ENCODE data around the gene IL36B. TPM values are rescaled to one million over a fixed set of nuclear protein-coding genes. Genes with fewer than 3 reads are reported as not detected.
A peak's percentile ranks its signal among the peaks of the same experiment; 100 is the strongest.

Gene IL36B
- total and polyA plus RNA-seq, 9 of the 15 experiments (the other 6 are each of a cell fraction or from before 2014, with no cell fraction given) = not detected

- TF ChIP-seq POLR2AphosphoS2 (IDR thresholded peaks at IDR 0.05; ENCODE audit: low read length) (no peak), EGR1 (conservative IDR thresholded peaks at IDR 0.05) (no peak), ZFP30 (CRISPR knock-in tag; IDR thresholded peaks at IDR 0.05; ENCODE audit: borderline replicate concordance) (no peak), TARDBP (IDR thresholded peaks at IDR 0.05) (no peak), ILF3 (IDR thresholded peaks at IDR 0.05; ENCODE audit: borderline replicate concordance) (no peak), MAFF (IDR thresholded peaks at IDR 0.05; ENCODE audit: low read length) (no peak), HCFC1 (IDR thresholded peaks at IDR 0.05; ENCODE audit: low read depth, low read length) (no peak), ZNF583 (CRISPR knock-in tag; IDR thresholded peaks at IDR 0.05) (no peak), NR2F6 (CRISPR knock-in tag; IDR thresholded peaks at IDR 0.05) (no peak)
Measured at GRCh38 chr2:113036763-113037162, 15.9 kb downstream of the IL36B start (continued).

GRCh38 chr2:113034016-113034415, 18.7 kb downstream of the IL36B start:
- DNase-seq (ENCODE audit: extremely low read depth in 1 of 4, low spot score in 3 of 4) (peak in 2 of 4 experiments; percentile 50 to 76), FAIRE-seq (peak; percentile 37), ATAC-seq (no peak; the same call in 2 of the 3 replicates)
- in situ Hi-C loops (cut with MboI) = no loop called here
- H3K9me3 ChIP-seq (replicated peaks; ENCODE audit: control insufficient read depth, insufficient read depth, low read depth, low read length) = no peaks in the 10 kb centered on the region
- no peak overlapping the region for H3K4me3 ChIP-seq
- no peak overlapping the region for H3K27ac ChIP-seq (ENCODE audit: extremely low read depth, low read depth, low read length)
- CTCF ChIA-PET (ENCODE audit: low intra/inter-chr PET ratio) = no interaction called here
- no peaks in the 10 kb centered on the region for H3K36me3 ChIP-seq (ENCODE audit: control insufficient read depth, insufficient read depth, low read length)
- peak overlapping the region; percentile 2; the same call in 1 of the 2 replicates for H3K4me2 ChIP-seq (ENCODE audit: insufficient read depth, low read length)
- intact Hi-C loops (cut with micrococcal nuclease) = no loop called here
- H3K9me1 ChIP-seq (ENCODE audit: control insufficient read depth, insufficient read depth, low read length) = no peaks in the 10 kb centered on the region
- H3K79me2 ChIP-seq (ENCODE audit: control insufficient read depth, insufficient read depth, low read length) = no peaks in the 10 kb centered on the region
- H3K27me3 ChIP-seq (ENCODE audit: control insufficient read depth in 2 of 2, insufficient read depth in 2 of 2, low read length in 2 of 2) = no peaks in the 10 kb centered on the region
- WGBS (ENCODE audit: insufficient coverage, low coverage, missing lambda C conversion rate) = 3% methylated on average over 3 of the region's 3 CpGs
- no peak overlapping the region for H2AFZ ChIP-seq (ENCODE audit: low read depth, low read length)
- POLR2A ChIA-PET = interaction anchor here (1.1 kb wide), 1 partner anchor 18 kb away, joined by 3 read pairs; no protein-coding TSS in a partner anchor
- H4K20me1 ChIP-seq (replicated peaks; ENCODE audit: control insufficient read depth, insufficient read depth, low read length) = no peaks in the 10 kb centered on the region
- BruUV-seq (replicated peaks) = no TSS peak
- H3K9ac ChIP-seq (ENCODE audit: insufficient read depth in 1 of 2, low read depth in 2 of 2, low read length in 2 of 2) = no peak overlapping the region
- H3K4me1 ChIP-seq (replicated peaks in 1 of 2; ENCODE audit: control insufficient read depth in 2 of 2, insufficient read depth in 2 of 2, low read length in 2 of 2) = peaks cover 0 to 24% of the 10 kb centered on the region in 2 experiments; a peak in 2 of 5 replicates
- TF ChIP-seq THRA (IDR thresholded peaks at IDR 0.05) (no peak), TBL1XR1 (IDR thresholded peaks at IDR 0.05; ENCODE audit: low read length in 2 of 2) (peak in 1 of 2 experiments; percentile 26; a peak in 1 of 4 replicates), FOXK2 (conservative IDR thresholded peaks at IDR 0.05 in 1 of 2, IDR thresholded peaks at IDR 0.05 in 1 of 2; ENCODE audit: low read depth in 2 of 2) (peak; percentile 64 to 82), ZNF324 (CRISPR knock-in tag; IDR thresholded peaks at IDR 0.05) (peak; percentile 48; the same call in 1 of the 2 replicates), TEAD1 (CRISPR knock-in tag; IDR thresholded peaks at IDR 0.05) (peak in 1 of 2 experiments; percentile 67; a peak in 2 of 4 replicates), PHB2 (IDR thresholded peaks at IDR 0.05; ENCODE audit: low read depth) (peak; percentile 76), BCOR (IDR thresholded peaks at IDR 0.05) (peak; percentile 38; the same call in 1 of the 2 replicates), ARID1B (IDR thresholded peaks at IDR 0.05) (peak; percentile 95), L3MBTL2 (IDR thresholded peaks at IDR 0.05) (0 out of 2 replicates have a peak, but pooled peaks have one; percentile 11), MECOM (CRISPR knock-in tag; IDR thresholded peaks at IDR 0.05) (0 out of 2 replicates have a peak, but pooled peaks have one; percentile 5), KDM1A (IDR thresholded peaks at IDR 0.05) (peak; percentile 45 to 75; a peak in 1 of 4 replicates), FOXP1 (CRISPR knock-in tag; IDR thresholded peaks at IDR 0.05) (no peak), MAZ (CRISPR knock-in tag; conservative IDR thresholded peaks at IDR 0.05 in 1 of 2, IDR thresholded peaks at IDR 0.05 in 1 of 2) (peak in 1 of 2 experiments; percentile 61; a peak in 2 of 4 replicates), NR3C1 (CRISPR knock-in tag; IDR thresholded peaks at IDR 0.05) (no peak)
